HFF-Myc (cell line): Measurements from ENCODE around the gene CCNQ.

Source experiments
- DNase-seq: peaks from one replicate; pipeline ENCODE4 v3.0.0-alpha.2; 2011; ENCODE audit warnings: low read depth; ENCODE audit errors: extremely low read depth
- H3K4me3 ChIP-seq: replicated peaks from 2 replicates; pipeline ENCODE4 v1.5.1; 2011; ENCODE audit warnings: low read depth, mild to moderate bottlenecking, control low read depth, low read length
- TF ChIP-seq, protein P1 (sequence below): IDR thresholded peaks from 2 replicates; pipeline ENCODE4 v1.5.1; 2012; ENCODE audit warnings: mild to moderate bottlenecking, low read depth, low read length, control low read depth; ENCODE audit errors: missing control alignments

Gene CCNQ

DNA sequence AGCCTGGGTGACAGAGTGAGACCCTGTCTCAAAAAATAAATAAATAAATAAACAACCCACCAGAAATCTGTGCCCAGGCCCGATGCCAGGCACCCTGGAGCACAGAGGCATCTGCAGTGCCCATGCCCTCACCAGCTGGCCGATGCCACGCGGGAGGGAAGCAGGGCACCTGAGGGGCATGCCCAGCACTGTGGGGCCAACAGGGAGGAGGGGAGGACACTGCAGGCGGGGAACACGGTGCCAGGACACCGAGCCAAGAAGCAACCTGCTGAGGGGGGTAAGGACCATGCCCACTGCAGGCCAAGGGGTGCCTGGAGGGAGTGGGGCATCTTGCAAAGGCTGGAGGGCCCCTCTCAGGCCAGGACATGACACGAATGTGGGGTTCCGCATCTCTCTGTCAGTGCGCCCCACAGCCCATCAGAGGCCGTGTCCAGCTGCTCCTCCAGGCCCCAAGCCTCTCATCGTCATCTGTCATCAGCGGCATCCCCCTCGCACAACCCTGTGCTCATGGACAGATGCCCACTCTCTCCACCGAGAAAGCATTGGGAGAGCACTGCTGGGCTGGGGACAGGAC, 34.8 kb upstream of the CCNQ start:
- no peak for DNase-seq
- TF ChIP-seq, protein P1, sequence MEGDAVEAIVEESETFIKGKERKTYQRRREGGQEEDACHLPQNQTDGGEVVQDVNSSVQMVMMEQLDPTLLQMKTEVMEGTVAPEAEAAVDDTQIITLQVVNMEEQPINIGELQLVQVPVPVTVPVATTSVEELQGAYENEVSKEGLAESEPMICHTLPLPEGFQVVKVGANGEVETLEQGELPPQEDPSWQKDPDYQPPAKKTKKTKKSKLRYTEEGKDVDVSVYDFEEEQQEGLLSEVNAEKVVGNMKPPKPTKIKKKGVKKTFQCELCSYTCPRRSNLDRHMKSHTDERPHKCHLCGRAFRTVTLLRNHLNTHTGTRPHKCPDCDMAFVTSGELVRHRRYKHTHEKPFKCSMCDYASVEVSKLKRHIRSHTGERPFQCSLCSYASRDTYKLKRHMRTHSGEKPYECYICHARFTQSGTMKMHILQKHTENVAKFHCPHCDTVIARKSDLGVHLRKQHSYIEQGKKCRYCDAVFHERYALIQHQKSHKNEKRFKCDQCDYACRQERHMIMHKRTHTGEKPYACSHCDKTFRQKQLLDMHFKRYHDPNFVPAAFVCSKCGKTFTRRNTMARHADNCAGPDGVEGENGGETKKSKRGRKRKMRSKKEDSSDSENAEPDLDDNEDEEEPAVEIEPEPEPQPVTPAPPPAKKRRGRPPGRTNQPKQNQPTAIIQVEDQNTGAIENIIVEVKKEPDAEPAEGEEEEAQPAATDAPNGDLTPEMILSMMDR = no peak

DNA sequence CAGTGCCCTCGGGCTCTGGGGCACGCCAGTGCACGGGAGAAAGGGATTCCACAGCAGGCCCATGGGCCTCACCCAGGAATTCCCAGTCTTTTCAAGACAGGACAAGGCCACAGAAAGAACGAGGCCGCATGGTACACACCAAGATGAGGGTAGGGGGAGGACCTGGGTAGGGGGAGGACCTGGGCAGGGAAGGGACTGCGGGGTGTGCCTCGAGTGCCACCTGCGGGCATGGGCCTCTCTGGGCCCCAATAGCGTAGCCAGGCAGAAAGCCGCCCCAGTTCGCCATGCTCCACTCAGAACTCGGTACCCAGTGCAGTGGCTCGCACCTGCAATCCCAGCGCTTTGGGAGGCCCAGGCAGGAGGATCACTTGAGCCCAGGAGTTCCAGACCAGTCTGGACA, 34.1 kb upstream of the CCNQ start:
- H3K4me3 ChIP-seq = no peak overlapping the region
- TF ChIP-seq, protein P1 = no peak
- no peak for DNase-seq

More for the DNA sequence above, 34.8 kb upstream of the CCNQ start:
- no peak overlapping the region for H3K4me3 ChIP-seq

DNA sequence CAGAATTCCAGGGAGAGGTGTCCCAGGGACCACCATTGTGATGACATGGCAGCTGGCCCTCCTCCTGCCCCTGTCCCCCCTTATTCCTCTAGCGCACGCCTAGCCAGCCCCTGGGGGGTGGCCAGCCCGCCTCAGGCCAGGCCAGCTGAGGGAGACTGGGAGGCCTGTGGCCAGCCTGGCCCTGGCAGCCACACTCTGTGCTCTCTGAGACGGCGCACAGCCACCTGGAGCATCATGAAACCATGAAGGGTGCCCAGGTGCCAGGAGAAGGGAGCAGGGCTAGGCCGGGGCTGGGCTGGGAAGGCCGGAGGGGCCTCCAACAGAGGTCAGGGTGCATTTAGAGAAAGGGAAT, 33.6 kb upstream of the CCNQ start:
- H3K4me3 ChIP-seq = no peak overlapping the region
- TF ChIP-seq, protein P1 = no peak
- DNase-seq = no peak

DNA sequence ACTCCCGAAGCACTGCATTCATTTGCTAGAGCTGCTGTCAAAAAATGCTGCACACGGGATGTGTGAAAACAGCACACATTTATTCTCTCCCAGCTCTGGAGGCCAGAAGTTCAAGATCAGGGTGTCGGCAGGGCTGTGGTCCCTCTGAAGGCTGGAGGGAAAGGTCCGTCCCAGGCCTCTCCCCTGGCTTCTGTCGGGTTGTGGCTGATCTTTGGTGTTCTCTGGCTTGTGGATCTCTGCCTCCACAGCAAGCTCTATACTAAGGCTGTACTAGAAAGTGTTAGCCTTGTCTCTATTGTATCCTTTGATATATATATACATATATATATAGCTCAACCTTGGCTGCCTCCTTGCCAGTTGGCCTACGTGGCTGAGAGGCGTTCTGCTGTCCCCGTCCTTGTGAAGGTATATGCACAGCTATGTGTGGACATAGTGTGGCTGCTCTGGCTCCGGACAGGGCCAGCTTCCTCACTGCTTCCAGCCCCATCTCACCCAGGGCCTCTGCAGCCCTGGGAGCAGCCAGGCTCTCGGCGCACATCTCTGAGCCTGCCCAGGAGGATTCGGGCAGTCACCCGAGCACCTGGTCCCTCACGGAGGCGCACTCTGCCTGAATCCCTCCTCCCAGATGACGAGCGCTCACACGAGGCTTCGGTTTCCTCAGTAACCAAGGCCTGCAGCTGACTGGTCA, 33.1 kb upstream of the CCNQ start:
- H3K4me3 ChIP-seq = no peak overlapping the region
- TF ChIP-seq, protein P1 = no peak
- no peak for DNase-seq

DNA sequence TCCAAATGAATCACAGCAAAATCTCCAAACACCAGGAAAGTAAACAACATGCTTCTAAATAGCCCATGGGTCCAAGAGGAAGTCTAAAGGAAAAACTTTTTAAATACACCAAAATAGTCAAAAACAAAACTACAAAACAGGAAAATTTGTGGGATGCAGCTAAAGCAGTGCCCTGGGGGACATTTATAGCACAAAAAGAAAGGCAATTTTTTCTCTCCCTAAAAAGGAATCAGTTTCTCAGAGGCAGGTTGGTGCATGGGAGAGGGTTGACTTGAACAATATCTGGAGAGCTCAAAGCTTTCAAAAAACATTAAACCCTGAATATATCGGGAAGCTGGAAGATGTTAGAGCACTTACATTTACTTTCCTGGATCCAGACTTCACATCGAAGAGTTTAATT, 32.4 kb upstream of the CCNQ start:
- no peak for DNase-seq
- no peak overlapping the region for H3K4me3 ChIP-seq
- TF ChIP-seq, protein P1 = no peak

DNA sequence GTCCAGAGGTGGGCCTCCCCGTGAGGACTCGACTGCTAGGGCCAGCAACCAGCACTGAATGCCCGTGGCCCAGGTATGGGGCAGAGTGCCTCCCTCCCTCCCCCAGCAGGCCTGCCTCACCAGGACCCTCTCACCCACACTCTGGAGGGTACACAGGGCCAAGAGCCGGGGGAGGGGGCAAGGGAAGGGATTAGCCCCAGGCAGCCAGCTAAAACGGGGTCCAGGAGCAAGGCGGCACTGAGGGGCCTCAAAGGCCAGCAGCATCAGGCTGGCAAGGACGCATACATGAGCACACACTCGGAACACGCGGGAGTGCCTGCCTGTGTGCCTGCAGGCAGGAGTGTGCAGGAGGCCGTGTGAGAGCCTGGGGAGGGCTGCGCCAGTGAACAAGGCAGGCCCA, 29.7 kb upstream of the CCNQ start:
- H3K4me3 ChIP-seq = no peak overlapping the region
- TF ChIP-seq, protein P1 = no peak
- DNase-seq = no peak
